ES-I3 (cell line): ENCODE results near the gene LTA.
A peak's percentile ranks its signal among the peaks of the same experiment; 100 is the strongest.

ENCODE experiments used
- H3K36me3 ChIP-seq: 2 replicates; pipeline ENCODE4 v1.6.1; 2013; ENCODE audit warnings: mild to moderate bottlenecking, low read length, control low read depth, moderate library complexity; ENCODE audit not compliant: insufficient read depth
- H3K4me1 ChIP-seq: 2 replicates; pipeline ENCODE4 v1.6.1; 2013; ENCODE audit warnings: mild to moderate bottlenecking, control low read depth, low read length; ENCODE audit not compliant: insufficient read depth
- H3K9ac ChIP-seq: 2 replicates; pipeline ENCODE4 v1.6.1; 2013; ENCODE audit warnings: low read depth, mild to moderate bottlenecking, low read length, moderate library complexity
- H3K9me3 ChIP-seq: 2 replicates; pipeline ENCODE4 v1.6.1; 2013; ENCODE audit warnings: mild to moderate bottlenecking, low read length, moderate library complexity; ENCODE audit not compliant: control insufficient read depth, insufficient read depth

Gene LTA

DNA sequence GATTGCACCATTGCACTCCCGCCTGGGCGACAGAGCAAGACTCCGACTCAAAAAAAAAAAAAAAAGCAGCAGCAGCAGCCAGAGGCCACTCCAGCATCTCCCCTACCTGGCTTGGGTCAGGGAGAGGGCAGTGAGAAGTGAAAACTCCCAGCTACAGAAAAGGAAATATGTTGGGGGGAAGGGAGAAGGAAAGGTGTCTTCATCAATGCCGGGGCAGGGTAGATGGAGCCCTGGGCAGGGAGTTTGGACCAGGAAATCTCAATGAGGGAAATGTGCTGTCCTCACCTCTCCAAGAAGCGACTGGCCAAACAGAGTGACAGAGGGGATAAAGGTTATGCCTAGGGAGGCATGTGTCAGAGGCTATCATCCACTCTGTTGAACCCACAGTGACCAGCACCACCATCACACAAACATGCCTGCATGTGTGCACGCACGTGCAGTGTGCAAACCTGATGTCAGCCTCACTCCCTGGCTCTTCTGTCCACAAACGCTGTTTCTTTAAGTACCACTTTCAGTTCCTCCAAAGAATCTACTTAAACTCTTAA, 42.1 kb downstream of the LTA start:
- Histone ChIP-seq H3K9me3 (no peaks in the 10 kb centered on the region), H3K4me1 (peaks cover 25% of the 10 kb centered on the region; the same call in 1 of the 2 replicates), H3K36me3 (no peaks in the 10 kb centered on the region), H3K9ac (no peak overlapping the region)

DNA sequence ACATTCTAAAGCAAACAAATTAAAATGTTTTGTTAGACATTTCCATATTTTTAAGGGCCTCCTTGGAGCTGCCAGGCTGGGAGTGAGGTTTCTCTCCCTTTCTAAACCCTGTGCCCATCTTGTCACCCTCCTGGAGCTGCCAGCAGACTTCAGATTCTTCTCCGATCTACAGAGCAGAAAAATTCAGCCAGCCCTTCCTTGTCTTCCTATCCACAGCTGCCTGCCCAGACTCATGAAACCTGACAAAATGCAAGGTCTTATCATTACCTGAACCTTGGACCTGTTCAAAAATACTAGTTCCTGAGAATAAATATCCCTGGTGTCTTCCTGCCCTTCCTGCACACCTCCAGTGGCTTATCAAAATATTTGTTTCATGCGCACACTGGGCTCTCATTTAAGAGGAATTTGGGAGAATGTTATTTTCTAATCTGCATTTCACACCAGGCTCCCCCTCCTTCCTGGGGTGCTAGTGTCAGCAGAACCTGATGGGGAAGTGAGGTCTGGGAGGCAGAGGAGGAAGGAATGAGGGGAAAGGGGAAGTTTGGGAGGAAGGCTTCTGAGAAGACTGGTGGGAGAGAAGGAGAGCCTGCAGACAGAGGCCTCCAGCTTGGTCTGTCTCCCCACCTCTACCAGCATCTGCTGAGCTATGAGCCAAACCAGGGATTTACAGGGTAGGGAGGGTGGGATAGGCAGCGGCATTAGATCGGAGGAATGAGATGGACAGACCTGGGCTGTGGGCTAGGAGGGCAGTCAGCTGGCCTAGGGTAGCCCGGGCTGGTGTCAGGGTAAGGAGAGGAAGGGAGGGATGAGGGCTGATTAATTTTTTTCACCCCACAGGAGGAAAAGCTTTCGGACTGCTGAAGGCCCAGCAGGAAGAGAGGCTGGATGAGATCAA, 42.8 kb downstream of the LTA start, which contains the start of gene AIF1:
TSS of gene AIF1 (plus strand) at position 551 of the 895 bp plus-strand sequence. CDS start at position 647, 96 bp downstream.
- Histone ChIP-seq H3K36me3 (no peaks in the 10 kb centered on the region), H3K9ac (no peak within 1 kb of the TSS), H3K4me1 (peaks cover 22% of the 10 kb centered on the region; the same call in 1 of the 2 replicates), H3K9me3 (no peaks in the 10 kb centered on the region)

DNA sequence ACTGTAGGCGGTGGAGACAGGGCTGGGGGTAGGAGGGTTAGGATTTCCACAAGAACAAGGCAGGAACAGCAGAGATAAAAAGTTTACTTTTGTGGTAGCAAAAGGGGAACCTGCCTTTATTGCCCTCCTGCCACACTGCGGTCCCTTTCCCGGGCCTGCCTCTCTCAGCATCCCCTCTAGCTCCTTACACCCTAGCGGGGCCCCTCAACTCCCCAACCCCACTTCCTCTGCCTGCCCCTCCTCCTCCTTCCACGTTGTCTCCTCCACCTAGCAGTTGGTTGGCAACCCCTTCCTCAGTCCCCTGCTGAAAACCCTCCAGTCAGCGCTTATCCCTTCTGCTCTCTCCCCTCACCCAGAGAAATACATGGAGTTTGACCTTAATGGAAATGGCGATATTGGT, 43.7 kb downstream of the LTA start:
- H3K9me3 ChIP-seq: no peaks in the 10 kb centered on the region
- peaks cover 22% of the 10 kb centered on the region; the same call in 1 of the 2 replicates for H3K4me1 ChIP-seq
- H3K36me3 ChIP-seq: no peaks in the 10 kb centered on the region
- no peak overlapping the region for H3K9ac ChIP-seq

DNA sequence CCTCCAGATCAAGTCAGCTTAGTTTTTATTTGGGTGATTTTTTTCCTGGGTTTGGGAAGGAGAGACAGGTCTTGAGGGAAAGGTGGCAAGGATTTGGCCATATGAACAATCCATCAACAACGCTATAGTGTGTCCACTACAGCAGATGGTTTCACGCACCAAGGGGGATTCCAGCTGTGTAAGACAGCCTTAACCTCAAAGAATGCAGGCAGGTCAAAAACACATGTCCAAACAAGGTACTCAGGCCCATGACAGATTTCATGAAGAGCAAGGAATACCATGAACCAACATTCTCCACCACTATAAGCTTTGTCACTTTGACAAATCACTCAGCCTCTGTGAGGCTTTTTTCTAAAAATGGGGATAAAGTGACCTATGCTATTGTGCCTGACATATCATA, 44.9 kb downstream of the LTA start:
- H3K36me3 ChIP-seq: no peaks in the 10 kb centered on the region
- no peak overlapping the region for H3K9ac ChIP-seq

DNA sequence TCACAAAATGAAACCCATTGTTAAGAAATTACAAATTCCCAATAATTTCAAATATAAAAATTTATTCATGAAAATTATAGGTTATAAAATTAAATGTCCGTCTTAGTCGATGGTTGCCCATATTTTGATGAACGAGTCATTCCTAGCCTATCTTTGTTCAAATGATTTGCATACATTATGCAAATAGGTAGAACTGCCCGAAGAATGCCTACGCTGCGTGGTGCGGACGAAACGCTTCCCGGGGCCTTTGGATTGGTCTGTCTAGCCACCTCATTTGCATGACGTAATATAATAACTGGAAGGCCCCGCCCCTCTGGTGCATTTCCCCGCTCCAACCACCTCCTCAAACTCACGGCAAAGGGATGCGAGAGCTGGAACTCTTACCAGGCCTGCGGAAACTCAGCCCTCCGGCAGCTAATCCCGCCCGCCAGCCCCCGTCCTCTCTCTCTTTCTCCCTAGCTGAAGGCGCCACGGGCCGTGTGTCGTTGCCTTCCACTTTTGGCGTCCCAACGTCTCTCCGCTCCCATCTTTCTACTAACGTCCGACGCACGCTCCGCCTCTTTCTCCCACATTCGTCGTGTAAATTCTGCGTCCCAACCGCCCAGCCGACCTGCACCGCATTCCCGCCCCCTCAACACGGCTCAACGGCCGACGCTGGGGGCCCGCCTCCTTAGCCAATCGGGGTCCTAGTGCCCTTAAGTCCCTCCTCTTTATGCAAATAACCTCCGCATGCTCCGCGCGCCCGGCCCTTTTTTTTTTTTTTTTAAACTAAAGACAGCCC, 47.9 kb downstream of the LTA start:
- Histone ChIP-seq H3K36me3 (peaks cover 22% of the 10 kb centered on the region), H3K9me3 (no peaks in the 10 kb centered on the region), H3K4me1 (peaks cover 22% of the 10 kb centered on the region), H3K9ac (peak overlapping the region; percentile 93)

More for the DNA sequence above, 44.9 kb downstream of the LTA start:
- no peaks in the 10 kb centered on the region for H3K9me3 ChIP-seq
- peaks cover 28% of the 10 kb centered on the region; the same call in 1 of the 2 replicates for H3K4me1 ChIP-seq

DNA sequence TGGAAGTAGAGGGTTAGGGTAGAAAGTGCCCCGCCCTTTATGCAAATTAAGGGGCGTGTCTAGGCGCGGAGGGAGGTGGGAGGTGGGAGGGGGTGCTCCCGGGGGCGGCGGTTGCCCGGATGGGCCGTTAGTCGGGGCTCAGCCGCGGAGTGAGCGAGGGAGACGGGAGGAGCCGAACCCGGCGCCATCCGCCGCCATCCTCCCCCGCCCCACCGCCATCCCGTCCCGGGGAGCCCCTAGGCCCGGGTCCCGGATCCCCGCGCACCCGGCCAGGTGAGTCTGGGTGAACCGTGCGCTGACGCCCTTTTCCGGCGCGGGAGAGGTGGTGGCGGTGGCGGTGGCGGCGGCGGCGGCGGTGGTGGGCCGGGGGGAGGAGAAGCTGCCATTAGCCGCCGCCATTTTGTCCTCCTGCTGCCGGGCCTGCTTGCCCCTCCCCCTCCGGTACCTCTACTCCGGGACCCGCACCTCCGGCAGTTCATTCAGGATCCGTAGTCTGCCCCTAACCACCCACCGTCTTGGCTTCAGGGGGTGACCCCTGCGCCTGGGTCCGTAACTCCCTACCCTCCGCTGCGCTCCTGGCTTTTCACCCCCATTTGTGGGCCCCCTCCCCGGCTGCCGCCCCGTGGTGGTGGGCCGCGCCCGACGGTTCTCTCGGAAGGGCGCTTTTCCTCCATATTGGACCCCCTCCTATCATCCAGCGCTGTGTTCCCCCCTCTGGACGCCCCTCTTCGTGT, 48.7 kb downstream of the LTA start, which contains the start of gene PRRC2A:
TSS of gene PRRC2A (plus strand) at position 130 of the 734 bp plus-strand sequence. CDS start 2,075 bp downstream, outside the sequence.
- Histone ChIP-seq H3K9me3 (no peaks in the 10 kb centered on the region), H3K4me1 (peaks cover 15% of the 10 kb centered on the region), H3K9ac (peak within 1 kb of the TSS; percentile 97), H3K36me3 (peaks cover 29% of the 10 kb centered on the region)

DNA sequence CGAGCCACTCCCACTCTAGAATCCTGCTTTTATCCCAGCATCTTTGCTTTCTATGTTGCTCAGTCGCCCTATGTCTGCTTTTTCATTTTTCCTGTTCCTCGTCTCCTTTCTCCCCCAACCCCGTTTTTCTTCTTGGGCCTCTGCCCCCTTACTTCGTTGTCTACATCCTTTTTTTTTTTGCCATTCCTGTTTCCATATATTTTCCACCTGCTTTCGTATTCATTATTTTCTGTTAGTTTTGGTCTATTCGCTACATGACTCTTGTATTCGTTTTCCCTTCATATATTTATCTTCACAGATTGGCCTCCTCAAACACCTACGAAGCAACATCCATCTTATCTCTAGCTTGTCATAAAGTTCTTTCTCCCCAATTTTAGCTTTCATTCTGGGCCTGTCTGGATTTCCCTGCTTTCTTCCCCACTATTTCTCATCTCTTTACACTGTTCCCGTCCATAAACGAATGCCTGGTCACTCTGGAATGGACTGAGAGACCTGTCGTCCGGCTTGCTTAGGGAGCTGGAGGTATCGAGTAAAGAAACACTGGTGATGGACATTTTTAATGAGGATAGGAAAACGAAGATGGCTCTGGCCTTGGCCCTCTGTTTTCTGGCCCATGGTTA, 49.3 kb downstream of the LTA start:
- Histone ChIP-seq H3K36me3 (peaks cover 33% of the 10 kb centered on the region), H3K4me1 (peaks cover 10% of the 10 kb centered on the region), H3K9me3 (no peaks in the 10 kb centered on the region)

DNA sequence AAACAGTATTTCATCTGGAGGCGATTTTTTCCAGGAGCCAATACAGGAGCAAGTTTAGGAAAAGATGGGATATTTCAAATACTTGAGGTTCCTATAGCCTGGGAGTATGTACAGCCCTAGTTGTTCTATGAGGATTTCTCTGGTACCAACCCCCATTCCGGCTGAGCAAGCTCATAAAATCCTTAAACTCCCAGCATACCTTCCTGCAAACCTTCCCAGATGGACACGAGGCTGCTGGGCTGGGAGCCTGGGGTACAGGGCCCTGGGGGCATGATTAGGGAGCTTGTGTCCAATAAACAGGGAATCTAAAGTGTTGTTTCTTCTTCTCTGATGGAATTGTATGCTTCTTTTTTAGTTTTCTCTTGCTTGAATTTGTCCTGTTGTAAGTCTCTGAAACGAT, 49.9 kb downstream of the LTA start:
- no peaks in the 10 kb centered on the region for H3K9me3 ChIP-seq
- peak overlapping the region; percentile 97 for H3K9ac ChIP-seq
- peaks cover 38% of the 10 kb centered on the region for H3K36me3 ChIP-seq

More for the DNA sequence above, 49.3 kb downstream of the LTA start:
- H3K9ac ChIP-seq: peak overlapping the region; percentile 97

DNA sequence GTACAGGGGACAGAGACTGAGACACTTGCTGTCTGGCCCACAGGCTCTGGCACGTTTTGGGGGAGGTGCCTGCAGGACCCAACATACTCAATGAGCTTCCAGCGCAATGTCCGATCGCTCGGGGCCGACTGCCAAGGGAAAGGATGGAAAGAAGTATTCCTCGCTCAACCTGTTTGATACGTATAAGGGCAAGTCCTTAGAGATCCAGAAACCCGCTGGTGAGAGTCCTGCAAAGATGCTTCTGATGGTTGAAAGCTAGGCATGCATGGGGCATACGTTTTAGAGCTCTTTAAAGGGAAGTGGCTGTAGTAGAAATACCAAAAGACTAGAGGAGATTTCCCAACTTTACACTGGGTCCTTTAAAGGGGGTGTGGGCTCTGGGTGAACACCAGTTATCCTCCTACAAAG, 50.6 kb downstream of the LTA start:
- H3K4me1 ChIP-seq: peaks cover 10% of the 10 kb centered on the region
- H3K9ac ChIP-seq: 0 out of 2 replicates have a peak overlapping the region, but pooled peaks have one; percentile 97
- no peaks in the 10 kb centered on the region for H3K9me3 ChIP-seq
- H3K36me3 ChIP-seq: peaks cover 45% of the 10 kb centered on the region

More for the DNA sequence above, 49.9 kb downstream of the LTA start:
- H3K4me1 ChIP-seq: peaks cover 10% of the 10 kb centered on the region
